Upper lobe of left lung (tissue), 6 donors: ENCODE data around the gene LGR4. TPM values are rescaled to one million over a fixed set of nuclear protein-coding genes. Genes with fewer than 3 reads are reported as not detected.

Experiments used
- ATAC-seq, 2 donors: fragments of 200-7000 bp; cut with Tn5 transposase; one replicate each; pipeline ENCODE4 v1.9.1; 2022; ENCODE audit warnings: mild to moderate bottlenecking in 2 of 2, moderate library complexity in 2 of 2; ENCODE audit not compliant: low FRiP score in 2 of 2
- DNase-seq, 2 donors: peaks; one replicate each; pipeline ENCODE4 v3.0.0-alpha.2; 2019 to 2020
- H3K27ac ChIP-seq, 4 donors: fragments of 200-600 bp; sonication (generic); one replicate each; pipeline ENCODE4 v1.5.1; 2016 to 2019
- H3K27me3 ChIP-seq, 4 donors: fragments of 200-600 bp; sonication (generic); one replicate each; pipeline ENCODE4 v1.5.1; 2017 to 2019
- H3K36me3 ChIP-seq, 4 donors: fragments of 200-600 bp; sonication (generic); one replicate each; pipeline ENCODE4 v1.5.1; 2016 to 2019
- H3K4me1 ChIP-seq, 4 donors: fragments of 200-600 bp; sonication (generic); one replicate each; pipeline ENCODE4 v1.5.1; 2018 to 2019
- H3K4me3 ChIP-seq, 4 donors: fragments of 200-600 bp; sonication (generic); one replicate each; pipeline ENCODE4 v1.5.1; 2017 to 2019; ENCODE audit warnings: mild to moderate bottlenecking in 2 of 4, moderate library complexity in 1 of 4
- H3K9me3 ChIP-seq, 4 donors: fragments of 200-600 bp; sonication (generic); one replicate each; pipeline ENCODE4 v1.5.1; 2018 to 2019
- EP300 ChIP-seq, 4 donors: sonication (generic); formaldehyde crosslinking; IDR thresholded peaks; one replicate each; pipeline ENCODE4 v1.5.1; 2017; ENCODE audit warnings: antibody characterized with exemption in 4 of 4, control low read depth in 2 of 4
- POLR2A ChIP-seq, 4 donors: fragments of 450-650 bp; IDR thresholded peaks; one replicate each; pipeline ENCODE4 v1.5.1; 2016 to 2017; ENCODE audit warnings: antibody characterized with exemption in 4 of 4, mild to moderate bottlenecking in 2 of 4
- POLR2AphosphoS5 ChIP-seq, 2 donors: sonication (generic); formaldehyde crosslinking; IDR thresholded peaks; one replicate each; pipeline ENCODE4 v1.5.1; 2017; ENCODE audit warnings: antibody characterized with exemption in 2 of 2
- WGBS, 2 donors: methylation state at CpG; one replicate each; pipeline ENCODE4 v1.1.5; 2017 to 2018; 5-methylcytosine and 5-hydroxymethylcytosine counted together
- total RNA-seq, 6 donors: library from RNA; depleted of rRNA in 4 of 6; stranded (reverse); fragments of >200 nt in 4 of 6; gene quantifications; one replicate each; pipeline versions ENCODE4 v1.1.0 to v1.2.1, GENCODE V29; 2016 to 2021
- TF ChIP-seq, protein P1 (sequence below), 6 experiments: fragments of 450-650 bp in 4 of 6; fragments of 200-600 bp in 2 of 6; sonication (generic) in 2 of 6; IDR thresholded peaks; one replicate each; pipeline ENCODE4 v1.5.1; 2016 to 2019; ENCODE audit warnings: antibody characterized with exemption in 6 of 6
- donor health status: DM: no; HTN: no; CAD: no; lungs with moderate emphysema.
- donor health status: DM: no; HTN: yes; CAD: no; lungs with severe emphysema.

Gene LGR4
- total RNA-seq, 6 donors from 2014 or later: 3.1 to 20.2 (median 6.0) TPM

- no peak overlapping the region for H3K4me3 ChIP-seq
- H3K27ac ChIP-seq: no peak overlapping the region
- TF ChIP-seq POLR2A (IDR thresholded peaks at IDR 0.05): no peak
- no peak for TF ChIP-seq EP300 (IDR thresholded peaks at IDR 0.05)
- TF ChIP-seq POLR2AphosphoS5 (IDR thresholded peaks at IDR 0.05): no peak
- TF ChIP-seq, protein P1, sequence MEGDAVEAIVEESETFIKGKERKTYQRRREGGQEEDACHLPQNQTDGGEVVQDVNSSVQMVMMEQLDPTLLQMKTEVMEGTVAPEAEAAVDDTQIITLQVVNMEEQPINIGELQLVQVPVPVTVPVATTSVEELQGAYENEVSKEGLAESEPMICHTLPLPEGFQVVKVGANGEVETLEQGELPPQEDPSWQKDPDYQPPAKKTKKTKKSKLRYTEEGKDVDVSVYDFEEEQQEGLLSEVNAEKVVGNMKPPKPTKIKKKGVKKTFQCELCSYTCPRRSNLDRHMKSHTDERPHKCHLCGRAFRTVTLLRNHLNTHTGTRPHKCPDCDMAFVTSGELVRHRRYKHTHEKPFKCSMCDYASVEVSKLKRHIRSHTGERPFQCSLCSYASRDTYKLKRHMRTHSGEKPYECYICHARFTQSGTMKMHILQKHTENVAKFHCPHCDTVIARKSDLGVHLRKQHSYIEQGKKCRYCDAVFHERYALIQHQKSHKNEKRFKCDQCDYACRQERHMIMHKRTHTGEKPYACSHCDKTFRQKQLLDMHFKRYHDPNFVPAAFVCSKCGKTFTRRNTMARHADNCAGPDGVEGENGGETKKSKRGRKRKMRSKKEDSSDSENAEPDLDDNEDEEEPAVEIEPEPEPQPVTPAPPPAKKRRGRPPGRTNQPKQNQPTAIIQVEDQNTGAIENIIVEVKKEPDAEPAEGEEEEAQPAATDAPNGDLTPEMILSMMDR (IDR thresholded peaks at IDR 0.05): no peak
- H3K4me1 ChIP-seq: peaks cover 0 to 5% (median 4%) of the 10 kb centered on the region in 4 donors
- H3K9me3 ChIP-seq: no peaks in the 10 kb centered on the region
- 60 to 63% methylated on average over 5 of the region's 5 CpGs for WGBS, 2 donors
- no peaks in the 10 kb centered on the region for H3K36me3 ChIP-seq
- no peak for DNase-seq
- ATAC-seq: no peak
- H3K27me3 ChIP-seq: no peaks in the 10 kb centered on the region
Measured at GRCh38 chr11:27462543-27462942, 10.0 kb downstream of the LGR4 start.

DNA sequence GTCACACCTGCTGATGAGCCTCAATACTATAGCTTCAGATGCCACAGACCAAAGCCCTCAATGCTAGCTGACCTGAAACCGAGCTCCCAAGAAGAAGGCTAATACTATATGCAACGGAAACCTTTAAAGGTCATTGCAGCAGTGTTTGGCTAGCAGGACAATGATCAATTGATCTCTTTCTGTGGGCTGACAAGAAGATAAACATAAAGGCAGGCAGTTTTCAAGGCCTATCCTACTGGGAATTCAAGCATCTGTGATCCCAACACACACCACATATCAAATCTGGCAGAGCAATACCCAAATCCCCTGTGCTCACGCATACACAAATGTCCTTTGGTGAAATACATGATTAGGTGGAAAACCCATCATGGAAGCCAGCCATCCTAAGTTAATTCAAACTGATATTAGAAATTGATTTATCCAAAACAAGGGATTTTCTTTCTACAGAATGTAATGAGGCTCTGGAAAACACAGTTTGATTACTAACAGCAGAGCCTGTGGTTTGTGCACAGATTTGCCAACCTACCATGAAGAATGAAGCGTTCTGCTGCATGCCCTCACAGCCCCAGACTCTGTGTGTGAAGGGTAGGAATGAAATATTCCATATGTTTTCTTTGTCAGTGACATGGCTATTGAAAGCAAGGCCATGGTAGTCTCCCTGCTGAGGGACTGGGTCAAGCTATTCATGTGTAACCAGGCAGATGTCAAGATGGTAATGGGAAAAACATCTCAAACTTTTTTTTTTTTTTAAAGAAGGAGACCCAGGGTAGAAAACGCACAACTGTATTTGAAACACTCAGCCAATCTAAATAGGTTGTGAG lies 12.2 kb downstream of the LGR4 start:
- Histone ChIP-seq H3K27ac (no peak overlapping the region), H3K4me1 (peaks cover 0 to 5% (median 4%) of the 10 kb centered on the region in 4 donors)
- TF ChIP-seq POLR2AphosphoS5 (IDR thresholded peaks at IDR 0.05) (no peak), EP300 (IDR thresholded peaks at IDR 0.05) (no peak), POLR2A (IDR thresholded peaks at IDR 0.05) (no peak)
- TF ChIP-seq, protein P1 (IDR thresholded peaks at IDR 0.05): no peak

GRCh38 chr11:27459191-27459590 lies 13.4 kb downstream of the LGR4 start:
- no peak overlapping the region for H3K4me3 ChIP-seq
- no peak for ATAC-seq
- 79 to 83% methylated on average over 6 of the region's 6 CpGs for WGBS, 2 donors
- no peak overlapping the region for H3K27ac ChIP-seq
- H3K27me3 ChIP-seq: no peaks in the 10 kb centered on the region
- H3K9me3 ChIP-seq: no peaks in the 10 kb centered on the region
- DNase-seq: no peak
- TF ChIP-seq POLR2A (IDR thresholded peaks at IDR 0.05): no peak
- TF ChIP-seq POLR2AphosphoS5 (IDR thresholded peaks at IDR 0.05): no peak
- no peak for TF ChIP-seq EP300 (IDR thresholded peaks at IDR 0.05)
- TF ChIP-seq, protein P1 (IDR thresholded peaks at IDR 0.05): no peak
- H3K36me3 ChIP-seq: no peaks in the 10 kb centered on the region
- peaks cover 0 to 3% (median under 1%) of the 10 kb centered on the region in 4 donors for H3K4me1 ChIP-seq

More for the DNA sequence above, 12.2 kb downstream of the LGR4 start:
- WGBS, 2 donors: 78 to 85% methylated on average over 5 of the region's 5 CpGs
- ATAC-seq (no peak), DNase-seq (no peak)
- H3K9me3 ChIP-seq: no peaks in the 10 kb centered on the region
- H3K4me3 ChIP-seq: no peak overlapping the region
- no peaks in the 10 kb centered on the region for H3K36me3 ChIP-seq
- no peaks in the 10 kb centered on the region for H3K27me3 ChIP-seq

DNA sequence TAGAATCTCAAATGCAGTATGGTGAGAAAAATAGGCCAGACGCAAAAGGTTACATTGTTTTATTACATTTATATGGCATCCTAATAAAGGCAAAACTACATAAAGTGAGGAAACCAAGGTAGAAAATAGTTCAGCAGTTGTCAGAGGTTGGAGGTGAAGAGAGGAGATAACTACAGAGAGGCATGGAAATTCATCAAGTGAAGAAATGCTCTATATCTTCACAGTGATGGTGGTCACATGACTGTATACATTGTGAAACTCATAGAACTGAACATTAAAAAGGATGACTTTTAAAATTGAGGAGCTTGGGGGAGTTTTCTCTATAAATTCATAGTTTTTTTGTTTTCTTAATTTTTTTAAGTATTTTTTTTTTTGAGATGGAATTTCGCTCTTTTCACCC lies 14.4 kb downstream of the LGR4 start:
- no peak for ATAC-seq
- H3K36me3 ChIP-seq: no peaks in the 10 kb centered on the region
- H3K27ac ChIP-seq: no peak overlapping the region
- no peaks in the 10 kb centered on the region for H3K27me3 ChIP-seq
- no peaks in the 10 kb centered on the region for H3K9me3 ChIP-seq
- H3K4me3 ChIP-seq: no peak overlapping the region
- DNase-seq: no peak
- H3K4me1 ChIP-seq: no peaks in the 10 kb centered on the region
- TF ChIP-seq POLR2A (IDR thresholded peaks at IDR 0.05) (no peak), POLR2AphosphoS5 (IDR thresholded peaks at IDR 0.05) (no peak), EP300 (IDR thresholded peaks at IDR 0.05) (no peak)
- TF ChIP-seq, protein P1 (IDR thresholded peaks at IDR 0.05): no peak
- WGBS, 2 donors: 96 to 98% methylated on average over 2 of the region's 2 CpGs
